CD4-positive, alpha-beta T cell treated with Interleukin-17A for 1 hour (primary cell): Measurements from ENCODE around the gene NPM3.

Experiments used
- DNase-seq: peaks from one replicate; pipeline ENCODE4 v3.0.0-alpha.2; 2020

The NPM3 gene

GRCh38 chr10:101749047-101750016, 33.9 kb downstream of the NPM3 start:
- DNase-seq, result no peak

DNA sequence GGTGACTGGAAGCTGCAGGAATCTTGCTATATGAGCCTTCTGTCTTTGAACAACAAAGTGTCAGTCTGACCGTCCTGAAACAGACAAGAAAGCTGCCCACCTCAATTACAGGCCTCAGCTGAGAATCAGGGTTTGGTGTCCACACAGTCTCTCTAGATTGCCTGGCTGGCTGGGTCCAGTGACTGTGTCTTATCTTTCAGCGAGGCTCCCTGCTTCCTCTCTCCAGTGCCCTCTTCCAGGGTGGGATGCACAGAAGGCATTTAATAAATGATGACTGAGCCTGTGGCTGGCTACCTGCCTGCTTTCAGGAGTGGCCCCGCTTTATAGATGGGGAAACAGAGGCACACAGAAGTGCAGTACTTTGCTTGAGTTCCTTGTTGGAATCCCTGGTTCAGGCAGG, 34.8 kb downstream of the NPM3 start:
- no peak for DNase-seq

DNA sequence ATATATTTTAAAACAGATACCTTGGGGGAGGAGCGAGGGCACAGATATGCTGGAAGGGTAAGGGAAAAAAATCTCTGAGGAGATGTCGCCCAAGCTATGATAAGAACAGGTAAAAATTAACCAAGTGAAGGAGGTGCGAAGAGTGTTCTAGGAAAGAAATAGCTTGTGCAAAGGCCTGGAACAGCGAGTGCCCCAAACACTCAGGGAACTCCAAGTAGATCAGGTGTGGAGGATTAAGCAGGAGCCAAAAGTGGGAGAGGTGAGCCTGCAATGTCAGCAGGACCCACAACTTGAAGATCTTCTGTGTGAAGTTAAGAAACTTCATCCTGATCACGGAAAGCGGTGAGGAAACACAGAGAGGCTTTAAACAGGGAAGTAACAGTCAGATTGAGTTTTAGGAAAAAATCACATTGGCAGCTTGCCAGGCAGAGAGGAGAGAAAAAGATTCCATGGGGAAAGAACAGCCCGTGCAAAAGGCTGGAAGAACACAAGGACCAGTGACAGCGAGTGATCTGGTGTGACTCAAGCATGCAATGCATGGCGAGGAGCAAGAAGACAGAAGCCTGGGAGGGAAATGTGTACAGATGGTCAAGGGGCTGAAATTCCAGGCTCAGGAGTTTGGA, 38.1 kb downstream of the NPM3 start:
- DNase-seq, result no peak

DNA sequence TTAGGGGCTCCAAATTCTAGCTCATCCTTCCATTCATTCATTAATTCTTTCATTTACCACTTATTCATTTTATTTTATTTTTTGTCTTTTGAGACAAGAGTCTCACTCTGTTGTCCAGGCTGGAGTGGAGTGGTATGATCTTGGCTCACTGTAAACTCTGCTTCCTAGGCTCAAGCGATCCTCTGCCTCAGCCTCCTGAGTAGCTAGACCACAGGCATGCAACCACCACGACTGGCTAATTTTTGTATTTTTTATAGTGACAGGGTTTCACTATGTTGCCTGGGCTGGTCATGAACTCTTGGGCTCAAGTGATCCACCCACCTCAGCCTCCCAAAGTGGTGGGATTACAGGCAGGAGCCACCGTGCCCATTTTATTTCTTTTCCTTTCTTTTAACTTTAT, 39.0 kb downstream of the NPM3 start:
- DNase-seq, result no peak

DNA sequence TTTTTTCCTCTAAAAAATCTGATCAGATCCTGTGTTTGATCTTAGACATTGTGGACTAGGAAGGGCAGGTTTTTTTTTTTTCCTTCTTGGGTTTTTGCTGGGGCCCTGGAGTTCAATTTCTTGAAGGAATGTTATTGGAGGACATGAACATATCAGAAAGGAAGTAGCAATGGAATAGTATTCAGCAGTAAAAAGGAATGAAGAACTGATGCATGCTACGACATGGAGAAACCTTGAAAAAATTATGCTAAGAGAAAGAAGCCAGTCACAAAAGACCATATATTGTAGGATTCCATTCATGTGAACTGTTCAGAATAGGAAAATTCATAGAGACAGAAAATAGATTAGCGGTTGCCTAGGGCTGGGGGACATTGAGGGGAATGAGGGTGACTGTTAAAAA, 41.3 kb downstream of the NPM3 start:
- DNase-seq, result no peak

DNA sequence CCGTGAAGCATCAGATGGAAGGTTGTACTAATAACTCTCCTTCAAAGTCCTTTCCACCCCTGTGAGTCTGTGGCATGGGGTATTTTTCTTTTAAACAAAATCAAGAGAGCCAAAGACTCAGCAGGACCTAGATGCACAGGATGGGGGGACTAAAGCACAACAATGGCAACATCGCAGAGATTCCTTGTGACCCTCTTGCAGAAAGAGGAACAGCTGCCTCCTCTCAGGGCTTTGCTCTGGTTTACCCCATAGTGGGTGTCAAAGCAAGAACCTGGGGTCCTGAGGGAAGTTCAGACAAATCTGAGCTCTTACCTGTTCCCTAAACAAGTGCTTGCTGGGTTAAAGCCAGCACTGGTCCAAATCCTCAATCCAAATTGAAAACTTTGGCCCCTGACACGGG, 46.6 kb downstream of the NPM3 start:
- no peak for DNase-seq

- DNase-seq, result no peak
Observed at GRCh38 chr10:101732096-101732495, 51.1 kb downstream of the NPM3 start.
